Thoracic aorta (tissue), 2 donors: ENCODE data around the gene MAP1B. TPM values are rescaled to one million over a fixed set of nuclear protein-coding genes. Genes with fewer than 3 reads are reported as not detected.
"Not testable (repeated sequence)": the region's sequence is repeated elsewhere in the genome, so short reads cannot be mapped to it uniquely, and the experiment has no call there.

Experiments
- ATAC-seq: fragments of 150-250 bp; one replicate; pipeline ENCODE4 v1.8.0; 2017; ENCODE audit warnings: low read depth; ENCODE audit not compliant: insufficient number of reproducible peaks, low FRiP score
- DNase-seq: peaks from one replicate; pipeline ENCODE4 v3.0.0-alpha.2; 2020; ENCODE audit warnings: low spot score
- H3K27ac ChIP-seq, 2 donors: fragments of 200-600 bp; sonication (generic); 1 replicate in 1 of 2; 2 replicates in 1 of 2; pipeline ENCODE4 v1.5.1; 2016; ENCODE audit warnings: mild to moderate bottlenecking in 2 of 2, moderate library complexity in 2 of 2
- H3K27me3 ChIP-seq: fragments of 200-600 bp; sonication (generic); replicated peaks from 2 replicates; pipeline ENCODE4 v1.6.0; 2016; ENCODE audit warnings: mild to moderate bottlenecking; ENCODE audit not compliant: insufficient read depth
- H3K36me3 ChIP-seq: fragments of 200-600 bp; sonication (generic); one replicate; pipeline ENCODE4 v1.5.1; 2016
- H3K4me1 ChIP-seq, 2 donors: fragments of 200-600 bp; sonication (generic); 1 replicate in 1 of 2; 2 replicates in 1 of 2; pipeline versions ENCODE4 v1.5.1 to v1.6.0; 2016; ENCODE audit warnings: low read depth in 2 of 2, mild to moderate bottlenecking in 1 of 2; ENCODE audit not compliant: control insufficient read depth in 1 of 2
- H3K4me3 ChIP-seq: fragments of 200-600 bp; sonication (generic); 2 replicates; pipeline ENCODE4 v1.5.1; 2016; ENCODE audit warnings: mild to moderate bottlenecking
- H3K9me3 ChIP-seq: fragments of 200-600 bp; sonication (generic); 2 replicates; pipeline ENCODE4 v1.5.1; 2016
- total RNA-seq, 2 donors: library from RNA; depleted of rRNA; stranded (reverse); fragments of >200 nt; gene quantifications; one replicate each; pipeline versions ENCODE4 v1.1.0 to v1.2.3, GENCODE V29; 2016
- TF ChIP-seq, protein P1 (sequence below): fragments of 200-600 bp; sonication (generic); IDR thresholded peaks from one replicate; pipeline ENCODE4 v1.5.1; 2019; ENCODE audit warnings: antibody characterized with exemption

The MAP1B gene
- total RNA-seq, 2 donors from 2014 or later: 616 to 1,045 TPM

DNA sequence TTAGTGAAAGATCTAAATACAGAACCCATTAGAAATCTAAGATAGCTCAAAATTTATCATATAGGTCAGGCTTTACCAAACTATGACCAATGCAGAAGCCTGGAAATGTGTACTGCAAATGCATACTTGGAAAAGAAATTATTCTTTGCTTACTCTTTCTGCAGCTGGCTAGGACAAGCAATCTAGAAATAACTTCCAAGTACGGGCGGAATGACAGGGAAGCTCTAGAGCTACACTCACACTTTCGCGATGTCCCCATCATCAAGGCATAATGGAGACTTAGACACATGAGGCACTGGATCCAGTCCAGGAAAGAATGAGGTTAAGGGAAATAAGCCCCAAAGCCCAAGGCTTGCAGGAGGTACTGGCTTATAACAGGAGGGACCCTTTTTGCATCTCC, 22.4 kb upstream of the MAP1B start:
- H3K9me3 ChIP-seq: no peaks in the 10 kb centered on the region
- no peaks in the 10 kb centered on the region for H3K27me3 ChIP-seq
- ATAC-seq: no peak
- DNase-seq: no peak
- TF ChIP-seq, protein P1, sequence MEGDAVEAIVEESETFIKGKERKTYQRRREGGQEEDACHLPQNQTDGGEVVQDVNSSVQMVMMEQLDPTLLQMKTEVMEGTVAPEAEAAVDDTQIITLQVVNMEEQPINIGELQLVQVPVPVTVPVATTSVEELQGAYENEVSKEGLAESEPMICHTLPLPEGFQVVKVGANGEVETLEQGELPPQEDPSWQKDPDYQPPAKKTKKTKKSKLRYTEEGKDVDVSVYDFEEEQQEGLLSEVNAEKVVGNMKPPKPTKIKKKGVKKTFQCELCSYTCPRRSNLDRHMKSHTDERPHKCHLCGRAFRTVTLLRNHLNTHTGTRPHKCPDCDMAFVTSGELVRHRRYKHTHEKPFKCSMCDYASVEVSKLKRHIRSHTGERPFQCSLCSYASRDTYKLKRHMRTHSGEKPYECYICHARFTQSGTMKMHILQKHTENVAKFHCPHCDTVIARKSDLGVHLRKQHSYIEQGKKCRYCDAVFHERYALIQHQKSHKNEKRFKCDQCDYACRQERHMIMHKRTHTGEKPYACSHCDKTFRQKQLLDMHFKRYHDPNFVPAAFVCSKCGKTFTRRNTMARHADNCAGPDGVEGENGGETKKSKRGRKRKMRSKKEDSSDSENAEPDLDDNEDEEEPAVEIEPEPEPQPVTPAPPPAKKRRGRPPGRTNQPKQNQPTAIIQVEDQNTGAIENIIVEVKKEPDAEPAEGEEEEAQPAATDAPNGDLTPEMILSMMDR: no peak
- H3K4me3 ChIP-seq: no peak overlapping the region
- H3K4me1 ChIP-seq: peaks cover 6 to 16% of the 10 kb centered on the region in 2 donors
- H3K27ac ChIP-seq: no peak overlapping the region
- H3K36me3 ChIP-seq: no peaks in the 10 kb centered on the region

DNA sequence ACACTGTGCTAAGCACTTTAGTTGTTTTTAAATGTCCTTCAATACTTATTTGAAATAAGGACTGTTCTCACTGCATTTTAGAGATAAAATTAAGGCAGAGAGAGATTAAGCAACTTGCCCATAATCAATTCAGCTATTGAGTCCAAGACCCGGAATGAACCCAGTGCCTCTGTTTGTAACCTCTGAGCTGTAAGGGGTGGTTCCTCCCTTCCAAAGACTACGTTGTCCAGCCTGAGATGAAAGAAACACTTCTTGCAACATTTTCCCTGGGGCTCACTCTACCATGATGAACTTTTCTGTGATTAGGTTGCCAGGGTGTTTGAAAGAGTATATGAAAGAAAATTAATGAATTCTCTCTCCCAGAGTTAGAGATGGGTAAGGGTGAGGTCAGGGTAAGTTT, 22.0 kb upstream of the MAP1B start:
- no peaks in the 10 kb centered on the region for H3K9me3 ChIP-seq
- H3K4me3 ChIP-seq: no peak overlapping the region
- DNase-seq (no peak), ATAC-seq (no peak)
- H3K4me1 ChIP-seq: peaks cover 6 to 16% of the 10 kb centered on the region in 2 donors
- H3K36me3 ChIP-seq: no peaks in the 10 kb centered on the region
- TF ChIP-seq, protein P1: no peak
- H3K27me3 ChIP-seq: no peaks in the 10 kb centered on the region
- no peak overlapping the region for H3K27ac ChIP-seq

DNA sequence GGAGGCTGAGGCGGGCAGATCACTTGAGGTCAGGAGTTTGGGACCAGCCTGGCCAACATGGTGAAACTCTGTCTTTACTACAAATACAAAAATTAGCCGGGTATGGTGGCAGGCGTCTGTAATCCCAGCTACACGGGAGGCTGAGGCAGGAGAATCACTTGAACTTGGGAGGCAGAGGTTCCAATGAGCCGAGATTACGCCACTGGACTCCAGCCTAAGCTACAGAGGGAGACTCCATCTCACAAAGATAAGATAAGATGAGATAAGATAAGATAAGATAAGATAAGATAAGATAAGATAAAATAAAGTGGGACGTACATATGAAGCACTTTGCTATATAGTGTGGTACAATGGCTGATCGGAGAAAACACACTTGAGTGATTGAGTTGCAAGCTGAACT, 17.6 kb upstream of the MAP1B start:
- H3K4me1 ChIP-seq: peaks cover 4 to 11% of the 10 kb centered on the region in 2 donors
- not testable (repeated sequence) for H3K36me3 ChIP-seq, ATAC-seq, H3K9me3 ChIP-seq, H3K27me3 ChIP-seq, DNase-seq, H3K27ac ChIP-seq, H3K4me3 ChIP-seq

DNA sequence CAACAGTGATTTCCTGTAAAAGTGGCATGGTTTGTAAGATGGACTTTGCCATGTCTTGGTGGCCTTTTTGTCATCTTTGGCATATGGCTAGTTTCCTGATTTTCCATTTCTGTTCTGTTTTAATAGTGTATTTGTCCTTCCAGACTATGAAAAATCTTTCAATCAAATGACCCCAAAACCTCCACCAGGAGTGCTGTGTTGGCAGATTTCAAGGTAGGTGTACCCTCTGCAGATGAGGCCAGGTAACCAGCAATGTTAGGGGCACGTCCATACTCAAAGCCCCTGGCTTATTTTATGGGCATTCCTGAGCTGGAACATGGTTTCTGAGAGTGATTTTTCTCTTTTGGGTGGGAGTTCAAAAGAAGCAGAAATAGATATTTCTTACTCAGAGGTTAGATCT, 15.2 kb upstream of the MAP1B start:
- Histone ChIP-seq H3K9me3 (no peaks in the 10 kb centered on the region), H3K27me3 (no peaks in the 10 kb centered on the region), H3K4me3 (no peak overlapping the region), H3K36me3 (no peaks in the 10 kb centered on the region), H3K27ac (no peak overlapping the region), H3K4me1 (no peaks in the 10 kb centered on the region)
- ATAC-seq (no peak), DNase-seq (no peak)
- TF ChIP-seq, protein P1: no peak

DNA sequence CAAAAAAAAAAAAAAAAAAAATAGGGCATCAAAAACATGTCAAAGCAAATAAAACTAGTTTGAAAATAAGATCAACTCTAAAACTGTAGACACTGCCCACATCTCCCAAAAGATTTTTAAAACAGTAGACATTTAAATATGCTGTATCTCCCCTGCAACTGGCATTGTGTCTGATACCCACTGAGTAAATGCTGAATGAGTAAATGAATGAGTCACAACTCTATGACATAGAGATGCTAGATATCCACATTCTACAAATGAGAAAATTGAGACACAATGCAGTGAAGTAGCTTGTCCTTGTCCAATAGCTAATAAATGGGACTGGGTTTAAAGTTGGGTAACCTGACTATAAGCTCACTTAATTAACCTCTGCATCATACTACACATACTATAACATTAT, 14.1 kb upstream of the MAP1B start:
- no peak for DNase-seq
- TF ChIP-seq, protein P1: no peak

DNA sequence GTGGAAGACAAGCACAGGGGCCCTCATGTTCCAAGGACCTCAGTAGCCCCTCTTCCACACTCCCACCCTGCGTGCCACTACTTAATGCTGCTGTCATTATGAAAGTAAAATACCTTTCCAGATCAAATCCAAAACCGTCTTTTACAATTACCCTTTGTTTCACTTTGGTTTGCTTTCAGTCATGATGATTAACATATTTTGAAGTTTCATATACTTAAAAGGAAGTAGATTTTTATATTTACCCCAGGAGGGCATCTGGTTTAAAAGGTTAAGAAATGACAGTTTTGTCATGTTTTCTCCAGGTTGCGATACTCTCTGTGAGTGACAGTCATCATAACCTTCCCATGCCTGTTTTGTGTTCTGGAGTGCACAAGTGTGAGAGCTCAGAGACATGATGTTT, 13.5 kb upstream of the MAP1B start:
- TF ChIP-seq, protein P1: no peak
- Histone ChIP-seq H3K27me3 (no peaks in the 10 kb centered on the region), H3K27ac (no peak overlapping the region), H3K4me1 (no peaks in the 10 kb centered on the region), H3K36me3 (no peaks in the 10 kb centered on the region), H3K4me3 (no peak overlapping the region), H3K9me3 (no peaks in the 10 kb centered on the region)
- ATAC-seq: no peak
- no peak for DNase-seq

More for the DNA sequence above, 14.1 kb upstream of the MAP1B start:
- no peaks in the 10 kb centered on the region for H3K36me3 ChIP-seq
- no peak for ATAC-seq
- no peaks in the 10 kb centered on the region for H3K9me3 ChIP-seq
- H3K27ac ChIP-seq: no peak overlapping the region
- H3K27me3 ChIP-seq: no peaks in the 10 kb centered on the region
- H3K4me1 ChIP-seq: no peaks in the 10 kb centered on the region
- no peak overlapping the region for H3K4me3 ChIP-seq
